GM19043 (cell line): Measurements from ENCODE around the gene COMMD4.
"Not testable (repeated sequence)": the region's sequence is repeated elsewhere in the genome, so short reads cannot be mapped to it uniquely, and the experiment has no call there.

Experiments
- ATAC-seq: cut with Tn5 transposase; IDR thresholded peaks from one replicate; pipeline ENCODE4 v1.9.1; 2021; ENCODE audit warnings: low read depth; ENCODE audit not compliant: unreplicated experiment

The COMMD4 gene

DNA sequence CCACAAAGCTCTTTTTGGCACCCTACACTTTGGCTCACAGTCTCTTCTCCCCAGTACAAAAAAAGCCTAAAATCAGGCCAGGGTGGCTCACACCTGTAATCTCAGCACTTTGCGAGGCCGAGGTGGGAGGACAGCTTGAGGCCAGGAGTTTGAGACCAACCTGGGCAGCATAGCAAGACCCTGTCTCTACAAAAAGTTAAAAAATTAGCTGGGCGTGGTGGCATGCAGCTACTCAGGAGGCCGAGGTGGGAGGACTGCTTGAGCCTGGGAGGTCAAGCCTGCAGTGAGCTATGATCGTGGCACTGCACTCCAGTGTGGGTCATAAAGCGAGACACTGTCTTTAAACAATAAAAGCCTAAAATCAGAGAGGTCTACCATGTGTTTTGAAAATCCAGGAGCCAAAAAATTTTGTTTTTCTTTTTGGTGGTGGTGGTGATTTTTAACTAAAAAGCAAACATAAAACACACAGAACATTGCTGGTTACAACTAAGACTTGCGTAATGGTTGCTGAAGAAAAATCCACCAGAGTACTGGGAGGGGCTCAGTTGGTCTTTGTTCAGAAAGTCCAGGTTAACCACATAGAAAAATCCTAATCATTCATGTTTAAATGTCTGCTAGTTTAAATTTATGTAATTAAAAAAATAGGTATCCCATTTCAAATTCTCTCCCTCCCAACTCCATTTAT lies 34.2 kb downstream of the COMMD4 start:
- no peak for ATAC-seq

DNA sequence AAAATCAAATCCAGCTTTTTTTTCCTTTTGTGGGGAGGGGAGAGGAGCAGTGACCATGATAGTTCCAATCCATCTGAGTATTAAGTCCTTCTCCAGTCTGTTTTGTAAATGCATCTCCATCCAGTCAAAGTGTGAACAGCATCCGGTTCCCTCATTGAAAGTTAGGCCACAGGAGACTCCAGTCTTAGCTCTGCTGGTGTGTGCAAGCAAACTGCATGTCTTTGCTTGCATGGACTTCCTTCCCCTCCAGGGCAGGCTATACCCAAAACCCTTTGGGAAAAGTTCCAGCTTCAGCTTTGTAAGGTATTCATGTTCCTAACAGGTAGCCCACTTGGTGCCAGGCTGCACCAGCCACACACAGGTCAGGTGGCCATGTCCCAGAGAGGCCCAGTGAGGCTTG lies 35.6 kb downstream of the COMMD4 start:
- no peak for ATAC-seq

DNA sequence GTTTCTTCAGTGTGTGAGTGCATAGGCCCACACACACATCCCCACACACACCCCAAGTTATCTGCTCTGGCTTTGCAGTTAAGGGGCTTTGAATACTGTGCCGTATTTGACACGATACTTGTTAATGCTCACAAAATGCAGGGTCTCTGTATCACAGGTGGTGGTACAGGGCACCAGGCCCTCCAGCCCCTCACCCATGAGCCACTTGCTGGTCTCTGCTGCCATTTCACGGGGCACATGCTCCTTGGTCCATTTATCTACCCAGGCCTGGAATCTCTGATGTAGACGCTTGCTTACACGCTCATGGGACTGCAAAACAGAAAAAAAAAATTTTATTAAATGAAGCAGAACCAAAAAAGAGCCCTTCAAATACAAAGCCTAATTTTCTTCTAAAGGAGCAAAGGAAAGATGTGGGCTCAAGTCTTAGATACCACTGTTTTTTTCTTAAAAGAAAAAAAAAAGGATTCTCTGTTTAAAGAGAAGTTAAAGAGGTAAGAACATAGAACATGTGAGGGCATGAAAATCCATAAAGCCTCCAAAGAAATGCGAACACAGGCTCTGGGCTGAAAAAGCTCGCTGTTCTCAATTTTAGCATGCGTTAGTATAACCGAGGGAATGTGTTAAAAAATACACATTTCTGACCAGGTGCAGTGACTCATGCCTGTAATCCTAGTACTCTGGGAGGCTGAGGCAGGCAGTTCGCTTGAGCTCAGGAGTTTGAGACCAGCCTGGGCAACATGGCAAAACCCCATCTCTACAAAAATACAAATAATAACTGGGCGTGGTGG lies 36.2 kb downstream of the COMMD4 start:
- ATAC-seq = no peak

GRCh38 chr15:75380773-75381172 lies 44.9 kb downstream of the COMMD4 start:
- no peak for ATAC-seq

DNA sequence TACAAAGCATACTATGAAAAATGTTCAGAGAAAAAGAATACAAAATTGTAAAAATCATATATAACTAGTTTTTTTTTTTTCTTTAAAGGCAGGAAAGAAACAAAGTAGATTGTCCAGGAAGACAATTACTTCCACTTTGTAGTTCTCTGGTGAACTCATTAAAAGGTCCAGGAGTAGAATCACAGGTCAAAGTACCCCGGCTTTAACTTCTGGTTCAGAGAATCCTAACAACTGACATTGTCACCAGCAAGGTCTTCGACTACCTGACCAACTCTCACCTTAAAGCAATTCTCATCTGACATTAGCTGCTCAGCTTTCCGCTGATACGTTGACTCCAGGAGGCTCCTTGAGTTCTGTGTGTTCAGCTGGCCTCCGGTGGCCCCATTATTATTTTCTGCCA lies 48.1 kb downstream of the COMMD4 start:
- not testable (repeated sequence) for ATAC-seq
